BLaER1 (cell line): ENCODE data around the gene TEX52.

Source experiments
- H3K27ac ChIP-seq: shearing (Covaris generic); formaldehyde crosslinking; 2 replicates; pipeline ENCODE4 v1.8.1; 2022
- H3K27me3 ChIP-seq: shearing (Covaris generic); formaldehyde crosslinking; 2 replicates; pipeline ENCODE4 v1.8.1; 2022
- H3K36me3 ChIP-seq: shearing (Covaris generic); formaldehyde crosslinking; 2 replicates; pipeline ENCODE4 v1.8.1; 2022
- H3K4me1 ChIP-seq: shearing (Covaris generic); formaldehyde crosslinking; 2 replicates; pipeline ENCODE4 v1.8.1; 2022
- H3K4me2 ChIP-seq: shearing (Covaris generic); formaldehyde crosslinking; 2 replicates; pipeline ENCODE4 v1.8.1; 2022
- H3K4me3 ChIP-seq: shearing (Covaris generic); formaldehyde crosslinking; 2 replicates; pipeline ENCODE4 v1.8.1; 2022
- H3K9ac ChIP-seq: shearing (Covaris generic); formaldehyde crosslinking; 2 replicates; pipeline ENCODE4 v1.8.1; 2022
- H3K9me3 ChIP-seq: shearing (Covaris generic); formaldehyde crosslinking; 2 replicates; pipeline ENCODE4 v1.8.1; 2022
- H4K20me1 ChIP-seq: shearing (Covaris generic); formaldehyde crosslinking; 2 replicates; pipeline ENCODE4 v1.8.1; 2022
- Cebpa-rat ChIP-seq: shearing (Covaris generic); IDR thresholded peaks from 2 replicates; pipeline ENCODE4 v1.8.1; 2022

TEX52 gene

DNA sequence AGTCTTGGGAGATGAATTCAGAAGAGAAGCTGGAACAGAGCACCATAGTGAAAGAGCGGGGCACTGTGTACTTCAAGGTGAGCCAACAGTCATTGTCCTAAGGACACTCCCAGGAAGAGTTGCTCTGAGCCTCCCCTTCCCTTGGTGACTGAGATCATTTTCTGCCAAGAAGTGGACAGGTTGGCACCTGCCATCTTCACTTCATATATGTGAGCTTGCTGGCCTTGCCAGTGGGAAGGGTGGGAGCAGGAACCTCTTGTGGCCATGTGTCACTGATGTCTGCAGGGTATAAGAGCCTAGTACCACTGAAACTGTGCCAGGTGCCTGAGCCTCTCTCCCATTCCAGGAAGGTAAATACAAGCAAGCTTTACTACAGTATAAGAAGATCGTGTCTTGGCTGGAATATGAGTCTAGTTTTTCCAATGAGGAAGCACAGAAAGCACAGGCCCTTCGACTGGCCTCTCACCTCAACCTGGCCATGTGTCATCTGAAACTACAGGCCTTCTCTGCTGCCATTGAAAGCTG is 56.7 kb downstream of the TEX52 start:
- no peak for TF ChIP-seq Cebpa-rat
- H3K27me3 ChIP-seq: peaks cover under 1% of the 10 kb centered on the region; the same call in 1 of the 2 replicates
- no peak overlapping the region for H3K4me3 ChIP-seq
- no peaks in the 10 kb centered on the region for H3K9me3 ChIP-seq
- H3K27ac ChIP-seq: no peak overlapping the region
- peaks cover 31% of the 10 kb centered on the region for H3K4me1 ChIP-seq
- peaks cover 84% of the 10 kb centered on the region for H3K36me3 ChIP-seq
- peaks cover 82% of the 10 kb centered on the region for H4K20me1 ChIP-seq
- H3K4me2 ChIP-seq: no peak overlapping the region
- no peak overlapping the region for H3K9ac ChIP-seq
